IPS-15b (cell line): ENCODE measurements around the gene ST6GALNAC4.
A peak's percentile ranks its signal among the peaks of the same experiment; 100 is the strongest.

ENCODE experiments used
- H3K27me3 ChIP-seq: one replicate; pipeline ENCODE4 v1.6.1; 2013; ENCODE audit warnings: low read length; ENCODE audit not compliant: control insufficient read depth, insufficient read depth
- H3K36me3 ChIP-seq: one replicate; pipeline ENCODE4 v1.6.1; 2013; ENCODE audit warnings: low read length; ENCODE audit not compliant: control insufficient read depth, insufficient read depth
- H3K4me1 ChIP-seq: one replicate; pipeline ENCODE4 v1.6.1; 2013; ENCODE audit warnings: mild to moderate bottlenecking, low read length; ENCODE audit not compliant: control insufficient read depth, insufficient read depth
- H3K4me3 ChIP-seq: one replicate; pipeline ENCODE4 v1.5.1; 2013; ENCODE audit warnings: low read depth, low read length
- H3K9ac ChIP-seq: one replicate; pipeline ENCODE4 v1.6.1; 2013; ENCODE audit warnings: low read depth, mild to moderate bottlenecking, low read length
- H3K9me3 ChIP-seq: one replicate; pipeline ENCODE4 v1.6.1; 2013; ENCODE audit warnings: mild to moderate bottlenecking, low read length; ENCODE audit not compliant: control insufficient read depth, insufficient read depth

Gene ST6GALNAC4

GRCh38 chr9:127916720-127917581 is at the start of gene ST6GALNAC4:
TSS of gene ST6GALNAC4 (minus strand) at chr9:127917041. CDS start at chr9:127916419, 622 bp downstream.
- Histone ChIP-seq H3K4me3 (peak within 1 kb of the TSS; percentile 54), H3K27me3 (peaks cover 15% of the 10 kb centered on the region), H3K4me1 (peaks cover 6% of the 10 kb centered on the region), H3K9ac (no peak within 1 kb of the TSS), H3K36me3 (no peaks in the 10 kb centered on the region), H3K9me3 (no peaks in the 10 kb centered on the region)

- H3K4me1 ChIP-seq = no peaks in the 10 kb centered on the region
- peaks cover 8% of the 10 kb centered on the region for H3K36me3 ChIP-seq
- peak overlapping the region; percentile 54 for H3K9ac ChIP-seq
- H3K9me3 ChIP-seq = no peaks in the 10 kb centered on the region
- H3K27me3 ChIP-seq = no peaks in the 10 kb centered on the region
- H3K4me3 ChIP-seq = no peak overlapping the region
These were observed 49.1 kb upstream of the ST6GALNAC4 start for GRCh38 chr9:127965953-127966352.

- no peaks in the 10 kb centered on the region for H3K4me1 ChIP-seq
- H3K27me3 ChIP-seq = no peaks in the 10 kb centered on the region
- no peak overlapping the region for H3K4me3 ChIP-seq
- peaks cover 8% of the 10 kb centered on the region for H3K36me3 ChIP-seq
- no peaks in the 10 kb centered on the region for H3K9me3 ChIP-seq
- no peak overlapping the region for H3K9ac ChIP-seq
These were observed 46.7 kb upstream of the ST6GALNAC4 start for GRCh38 chr9:127963359-127964064.

- Histone ChIP-seq H3K4me1 (no peaks in the 10 kb centered on the region), H3K4me3 (no peak overlapping the region), H3K36me3 (peaks cover 8% of the 10 kb centered on the region), H3K9ac (no peak overlapping the region), H3K27me3 (no peaks in the 10 kb centered on the region), H3K9me3 (no peaks in the 10 kb centered on the region)
These were observed 46.2 kb upstream of the ST6GALNAC4 start for GRCh38 chr9:127963041-127963358.

GRCh38 chr9:127962278-127962677 is 45.4 kb upstream of the ST6GALNAC4 start:
- no peak overlapping the region for H3K4me3 ChIP-seq
- no peak overlapping the region for H3K9ac ChIP-seq
- no peaks in the 10 kb centered on the region for H3K4me1 ChIP-seq
- no peaks in the 10 kb centered on the region for H3K27me3 ChIP-seq
- H3K36me3 ChIP-seq = peaks cover 8% of the 10 kb centered on the region
- no peaks in the 10 kb centered on the region for H3K9me3 ChIP-seq

- Histone ChIP-seq H3K9ac (no peak overlapping the region), H3K9me3 (no peaks in the 10 kb centered on the region), H3K27me3 (no peaks in the 10 kb centered on the region), H3K4me1 (no peaks in the 10 kb centered on the region), H3K4me3 (no peak overlapping the region), H3K36me3 (peaks cover 8% of the 10 kb centered on the region)
These were observed 44.8 kb upstream of the ST6GALNAC4 start for GRCh38 chr9:127961613-127962155.

GRCh38 chr9:127961155-127961490 is 44.3 kb upstream of the ST6GALNAC4 start:
- no peak overlapping the region for H3K9ac ChIP-seq
- no peak overlapping the region for H3K4me3 ChIP-seq
- H3K36me3 ChIP-seq = peaks cover 8% of the 10 kb centered on the region
- no peaks in the 10 kb centered on the region for H3K9me3 ChIP-seq
- H3K27me3 ChIP-seq = no peaks in the 10 kb centered on the region
- H3K4me1 ChIP-seq = peaks cover under 1% of the 10 kb centered on the region

GRCh38 chr9:127960410-127961154 is 43.7 kb upstream of the ST6GALNAC4 start:
- Histone ChIP-seq H3K9ac (peak overlapping the region; percentile 39), H3K4me1 (peaks cover 6% of the 10 kb centered on the region), H3K9me3 (no peaks in the 10 kb centered on the region), H3K27me3 (no peaks in the 10 kb centered on the region), H3K4me3 (no peak overlapping the region), H3K36me3 (peaks cover 8% of the 10 kb centered on the region)

- Histone ChIP-seq H3K9me3 (no peaks in the 10 kb centered on the region), H3K27me3 (no peaks in the 10 kb centered on the region), H3K9ac (no peak overlapping the region), H3K36me3 (peaks cover 8% of the 10 kb centered on the region), H3K4me1 (peaks cover 11% of the 10 kb centered on the region), H3K4me3 (no peak overlapping the region)
These were observed 43.1 kb upstream of the ST6GALNAC4 start for GRCh38 chr9:127959841-127960409.

GRCh38 chr9:127959398-127959797 is 42.6 kb upstream of the ST6GALNAC4 start:
- peaks cover 6% of the 10 kb centered on the region for H3K36me3 ChIP-seq
- H3K4me1 ChIP-seq = peaks cover 11% of the 10 kb centered on the region
- no peak overlapping the region for H3K4me3 ChIP-seq
- H3K9ac ChIP-seq = no peak overlapping the region
- no peaks in the 10 kb centered on the region for H3K27me3 ChIP-seq
- H3K9me3 ChIP-seq = no peaks in the 10 kb centered on the region

GRCh38 chr9:127958728-127959127 is 41.9 kb upstream of the ST6GALNAC4 start:
- Histone ChIP-seq H3K4me1 (peaks cover 11% of the 10 kb centered on the region), H3K27me3 (no peaks in the 10 kb centered on the region), H3K4me3 (no peak overlapping the region), H3K9ac (no peak overlapping the region), H3K36me3 (peaks cover 6% of the 10 kb centered on the region), H3K9me3 (no peaks in the 10 kb centered on the region)
